GM18870 (cell line): Measurements from ENCODE around the gene GASK1B.

ENCODE experiments used
- ATAC-seq: cut with Tn5 transposase; IDR thresholded peaks from one replicate; pipeline ENCODE4 v1.9.1; 2021; ENCODE audit warnings: moderate library complexity; ENCODE audit not compliant: unreplicated experiment

The GASK1B gene

DNA sequence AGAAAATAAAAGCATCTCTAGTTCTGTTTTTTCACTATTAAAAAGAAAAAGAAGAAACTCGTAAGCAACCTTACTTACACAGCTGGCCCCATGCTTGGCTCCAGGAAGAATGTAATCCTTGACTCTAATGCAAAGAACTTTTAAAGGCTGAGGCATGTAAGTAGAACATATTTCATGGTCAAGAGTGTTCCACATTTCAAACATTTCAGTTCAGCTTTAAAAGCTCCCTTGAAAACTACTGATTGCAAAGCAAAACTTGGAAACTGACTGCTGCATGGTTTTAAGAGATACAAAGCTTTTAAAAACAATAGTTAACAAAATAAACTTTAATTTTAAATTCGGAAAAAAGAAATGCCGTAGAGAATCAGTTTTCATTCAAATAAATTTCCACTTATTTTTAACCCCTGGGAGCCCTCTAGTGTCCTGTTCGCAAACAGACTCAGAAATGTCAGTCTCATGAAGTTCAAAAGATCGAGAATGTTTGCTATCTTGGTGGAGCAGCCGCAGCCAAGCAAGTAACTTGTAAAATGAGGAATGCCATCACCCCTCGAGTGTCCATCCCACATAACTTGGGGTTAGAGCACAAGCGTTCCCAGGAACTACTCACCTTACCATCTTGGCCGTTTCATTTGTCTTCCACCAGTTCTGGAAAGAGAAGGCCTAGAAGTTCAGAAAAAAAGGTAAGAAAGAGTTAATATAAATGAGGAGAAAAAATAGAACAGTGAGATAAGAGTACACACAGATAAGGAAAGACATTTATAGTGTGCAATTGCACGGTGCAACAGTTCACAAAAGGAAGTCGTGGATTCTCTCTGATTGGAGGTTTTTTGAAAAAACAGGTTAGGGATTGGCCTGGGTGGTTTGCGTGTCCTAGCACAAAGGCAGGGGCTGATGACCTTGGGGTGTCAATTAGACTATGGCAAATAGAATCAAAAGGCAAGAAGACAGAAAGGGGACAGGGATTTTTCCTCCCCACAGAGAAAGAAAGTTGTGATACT, at the start of gene GASK1B:
TSS of gene GASK1B (minus strand) at position 765 of the 998 bp plus-strand sequence. CDS start 1,650 bp downstream, outside the sequence.
- ATAC-seq = peak; percentile 44

DNA sequence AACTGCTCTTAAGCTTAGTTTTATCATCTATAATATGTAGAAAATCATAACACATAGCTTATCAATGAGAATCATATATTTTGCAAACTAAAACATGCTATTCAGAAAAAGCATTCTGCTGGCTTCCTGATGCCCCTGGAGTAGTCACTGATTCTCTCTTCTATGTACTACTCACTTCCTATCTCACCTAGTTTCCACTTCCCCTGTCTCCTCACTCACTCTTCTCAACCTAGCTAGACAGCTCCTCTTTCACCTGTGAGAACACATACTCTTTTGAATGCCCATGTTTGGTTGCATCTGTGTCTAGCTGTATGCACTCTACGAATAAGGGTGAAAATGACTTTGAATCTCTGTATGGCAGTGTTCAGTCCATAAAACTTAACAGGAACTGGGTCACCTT, 46.8 kb upstream of the GASK1B start:
- peak; percentile 51 for ATAC-seq

DNA sequence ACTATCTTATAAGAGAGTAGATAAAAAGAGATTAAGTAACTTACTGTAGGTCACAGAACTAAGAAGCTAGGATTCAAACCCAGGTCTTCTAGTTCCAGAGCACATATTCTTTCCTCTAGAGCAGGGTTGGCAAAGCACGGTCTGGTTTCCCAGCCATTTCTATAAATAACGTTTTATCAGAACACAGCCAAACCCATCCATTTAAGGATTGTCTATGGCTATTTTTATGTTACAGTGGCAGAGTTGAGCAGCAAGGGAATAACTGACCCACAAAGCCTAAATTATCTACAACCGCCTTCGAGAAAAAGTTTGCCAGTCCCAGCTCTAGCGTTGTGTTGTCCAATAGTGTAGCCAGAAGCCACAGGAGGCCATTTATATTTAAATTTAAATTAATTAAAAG, 44.9 kb upstream of the GASK1B start:
- no peak for ATAC-seq

- ATAC-seq = no peak
Measured at GRCh38 chr4:158214856-158215255, 42.0 kb upstream of the GASK1B start.

DNA sequence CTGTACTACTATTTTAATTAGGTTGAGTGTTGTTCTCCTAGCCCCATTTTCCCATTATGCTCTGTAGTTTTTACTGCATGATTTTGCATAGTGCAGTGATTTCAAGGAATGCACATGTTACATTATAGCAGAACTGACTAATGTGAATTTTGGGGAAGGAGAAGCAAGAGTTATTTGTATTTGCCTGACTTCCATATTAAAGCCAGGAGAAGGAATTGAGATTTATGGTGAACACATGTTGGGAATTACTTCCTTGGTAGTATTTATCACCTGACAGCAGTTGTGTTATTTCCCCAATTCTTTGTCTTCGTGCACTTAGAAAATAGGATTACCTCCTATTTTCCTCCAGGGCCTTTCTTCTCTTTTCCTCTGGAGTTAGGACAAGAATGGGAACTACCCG, 40.6 kb upstream of the GASK1B start:
- ATAC-seq = no peak

- ATAC-seq = no peak
Measured at GRCh38 chr4:158211222-158211621, 38.4 kb upstream of the GASK1B start.

DNA sequence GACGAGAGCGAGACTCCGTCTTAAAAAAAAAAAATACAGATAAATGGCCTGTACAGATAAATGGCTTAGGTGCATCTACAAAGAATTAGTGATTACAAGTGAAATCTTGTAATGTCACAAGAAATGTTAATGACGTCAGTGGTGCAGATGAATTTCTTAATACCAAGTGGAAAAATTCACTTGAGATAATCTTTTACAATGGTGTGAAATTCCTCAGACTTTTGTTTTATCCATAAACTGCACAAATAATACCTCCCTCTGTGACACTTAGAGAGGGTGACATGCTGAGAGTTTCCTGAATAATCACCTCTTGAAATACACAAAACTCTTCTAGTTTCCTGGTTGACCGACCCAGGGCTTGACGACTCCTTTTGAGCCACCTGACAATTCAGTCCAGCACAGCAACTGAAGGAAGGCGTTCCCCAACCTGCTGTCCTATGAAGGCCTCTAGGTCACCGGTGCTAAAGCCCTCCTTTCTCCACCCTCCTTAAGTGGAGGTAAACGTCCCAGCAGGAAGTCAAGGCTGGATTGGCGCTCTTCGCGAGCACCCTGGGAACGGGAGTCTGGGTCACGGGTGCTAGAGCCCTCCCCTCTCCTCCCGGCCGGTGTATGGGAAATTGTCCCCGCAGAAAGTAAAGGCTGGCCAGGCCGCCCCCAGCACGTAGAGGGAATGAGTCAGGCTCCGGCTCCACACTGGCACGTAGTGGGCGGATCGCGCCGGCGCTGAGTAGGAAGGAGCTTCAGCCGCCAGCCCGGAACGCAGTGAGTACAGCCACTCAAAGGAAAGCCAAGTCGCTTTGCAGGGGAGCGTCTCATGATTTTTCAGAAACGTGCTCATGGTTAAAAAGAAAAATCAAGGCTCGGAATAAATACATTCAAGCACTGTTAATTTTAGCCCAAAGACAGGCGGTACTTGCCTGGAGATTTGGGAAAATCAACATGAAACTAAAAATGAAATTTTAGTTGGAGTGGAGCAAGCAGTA, 37.3 kb upstream of the GASK1B start, which contains the start of gene TMEM144:
TSS of gene TMEM144 (plus strand) at position 662 of the 983 bp plus-strand sequence. CDS start 2,182 bp downstream, outside the sequence.
- ATAC-seq = peak; percentile 95

- ATAC-seq = peak; percentile 55
Measured at GRCh38 chr4:158208963-158209640, 36.3 kb upstream of the GASK1B start.

DNA sequence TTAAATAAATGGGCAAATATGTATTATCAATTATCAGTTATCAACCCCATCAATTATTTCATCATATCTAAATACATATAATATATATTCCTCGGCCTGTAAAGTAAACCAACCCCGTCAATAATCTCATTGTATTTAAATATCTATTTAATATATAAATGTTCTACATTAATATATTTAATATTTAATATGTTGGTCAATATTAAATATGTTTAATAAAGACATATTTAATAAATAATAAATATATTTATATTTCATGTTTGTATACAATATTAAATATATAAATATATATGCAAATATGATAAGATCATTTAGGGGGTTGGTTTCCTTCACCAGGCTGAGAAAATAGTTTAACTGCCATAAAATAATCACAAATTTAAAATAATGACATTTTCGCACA, 31.1 kb upstream of the GASK1B start:
- no peak for ATAC-seq

- no peak for ATAC-seq
Measured at GRCh38 chr4:158203436-158203835, 30.6 kb upstream of the GASK1B start.

GRCh38 chr4:158202481-158202880, 29.7 kb upstream of the GASK1B start:
- ATAC-seq = peak; percentile 49

DNA sequence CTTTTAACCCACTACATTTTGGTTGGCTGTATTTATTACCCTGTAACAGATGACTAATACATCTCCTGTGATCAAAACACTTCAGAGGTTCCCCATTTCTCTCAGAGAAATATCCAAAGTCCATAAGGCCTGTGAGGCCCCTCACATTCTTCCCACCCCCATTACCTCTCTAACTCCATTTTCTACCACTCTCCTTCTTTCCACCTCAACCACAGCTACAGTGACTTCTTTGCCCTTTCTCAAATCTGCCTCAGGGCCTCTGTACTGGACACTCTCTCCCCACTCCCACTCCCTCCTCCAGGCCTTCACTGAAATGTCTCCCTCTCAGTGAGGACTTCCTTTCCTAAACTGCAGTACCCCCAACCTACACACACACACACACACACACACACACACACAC, 29.1 kb upstream of the GASK1B start:
- no peak for ATAC-seq

- no peak for ATAC-seq
Measured at GRCh38 chr4:158201322-158201721, 28.5 kb upstream of the GASK1B start.

GRCh38 chr4:158200214-158200613, 27.4 kb upstream of the GASK1B start:
- ATAC-seq = no peak

DNA sequence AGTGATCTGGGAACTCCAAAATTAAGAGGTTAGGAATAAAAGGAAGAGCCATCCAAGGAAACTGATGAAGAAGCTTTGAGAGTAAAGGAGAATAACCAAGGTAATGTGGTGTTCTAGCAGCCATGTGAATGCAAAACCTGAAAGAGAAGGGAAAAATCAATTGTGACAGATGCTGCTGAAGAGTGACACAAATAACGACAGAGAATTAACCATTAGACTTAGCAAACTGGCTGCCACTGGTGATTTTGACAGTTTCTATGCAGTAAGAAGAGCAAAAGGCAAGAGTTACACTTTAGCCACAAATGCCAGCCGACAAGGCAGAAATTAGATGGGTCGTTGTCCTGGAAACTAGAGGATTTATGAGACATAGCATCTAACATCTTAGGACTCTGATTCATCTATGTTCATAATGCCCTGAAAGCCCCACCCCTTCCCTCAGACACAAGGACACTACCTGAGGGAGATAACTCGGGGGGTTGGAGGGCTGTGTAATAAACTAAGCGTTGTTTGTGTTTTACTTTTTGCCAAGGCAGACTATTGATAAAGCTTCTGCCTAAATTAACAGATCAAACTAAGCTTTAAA, 24.5 kb upstream of the GASK1B start:
- ATAC-seq = no peak

GRCh38 chr4:158195297-158195696, 22.5 kb upstream of the GASK1B start:
- ATAC-seq = no peak

GRCh38 chr4:158193171-158193749, 20.4 kb upstream of the GASK1B start:
- ATAC-seq = peak; percentile 68

DNA sequence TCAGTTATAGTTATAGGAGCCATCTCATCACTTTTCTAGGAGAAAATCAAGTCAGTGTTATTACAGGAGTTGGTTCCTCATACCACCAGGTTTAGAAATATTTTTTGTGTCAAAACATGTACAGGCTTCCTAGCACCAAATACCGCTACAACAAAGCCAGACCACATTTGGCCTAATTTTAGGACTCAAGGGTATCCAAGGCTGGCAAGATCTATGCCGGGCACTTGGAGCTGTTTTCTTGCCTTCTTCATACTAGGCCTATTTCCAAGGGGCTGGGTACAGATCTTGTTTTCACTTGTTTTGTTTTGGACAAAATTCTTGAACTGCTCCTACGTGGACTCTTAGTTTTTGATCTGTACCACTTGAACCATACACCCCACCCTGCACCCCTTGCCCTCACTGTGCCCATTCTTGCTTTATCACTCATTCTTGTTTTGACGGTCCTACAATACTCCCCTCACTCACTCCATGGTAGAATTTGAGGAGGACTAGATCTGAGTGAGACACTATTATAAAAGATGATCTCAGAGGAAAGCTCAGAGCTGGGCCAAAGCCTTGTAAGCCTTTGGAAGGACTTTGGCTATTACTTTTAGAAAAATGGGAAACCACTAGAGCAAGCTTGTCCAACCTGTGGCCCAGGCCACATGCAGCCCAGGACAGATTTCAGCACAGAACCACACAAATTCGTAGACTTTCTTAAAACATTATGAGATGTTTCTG, 19.8 kb upstream of the GASK1B start:
- no peak for ATAC-seq

DNA sequence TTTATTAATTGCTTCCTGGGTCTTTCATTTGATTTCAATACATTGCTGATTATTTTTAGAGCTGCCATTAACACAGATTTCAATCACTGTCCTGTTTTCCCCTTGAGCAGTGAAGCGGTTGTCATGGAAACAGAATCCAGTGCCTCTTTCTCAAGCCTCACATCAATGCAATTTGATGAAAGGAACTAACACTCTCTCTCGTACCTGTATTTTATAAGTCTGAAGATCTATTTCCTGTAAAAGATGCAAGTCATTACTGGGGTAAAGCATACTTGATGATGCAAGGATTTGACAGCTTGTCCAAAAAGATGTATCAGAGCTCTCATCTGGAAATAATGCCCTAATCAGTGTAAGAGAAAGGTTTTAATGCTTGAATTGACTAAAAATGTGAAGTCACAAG, 17.9 kb upstream of the GASK1B start:
- ATAC-seq = no peak
